NCI-H226 (cell line): Measurements from ENCODE around the gene RHCE.
A peak's percentile ranks its signal among the peaks of the same experiment; 100 is the strongest.
"Not testable (repeated sequence)": the region's sequence is repeated elsewhere in the genome, so short reads cannot be mapped to it uniquely, and the experiment has no call there.

Source experiments
- DNase-seq: peaks from one replicate; pipeline ENCODE4 v3.0.0-alpha.2; 2015

Gene RHCE

GRCh38 chr1:25420715-25421114 is at the start of gene RHCE:
Gene RHCE (minus strand): TSS chr1:25420825. CDS start chr1:25420786, 39 bp downstream.
- not testable (repeated sequence) for DNase-seq

GRCh38 chr1:25469177-25469576 is 48.6 kb upstream of the RHCE start:
- no peak for DNase-seq

- no peak for DNase-seq
Observed at GRCh38 chr1:25468033-25468432, 47.4 kb upstream of the RHCE start.

- no peak for DNase-seq
Observed at GRCh38 chr1:25467616-25468015, 47.0 kb upstream of the RHCE start.

- no peak for DNase-seq
Observed at GRCh38 chr1:25467193-25467592, 46.6 kb upstream of the RHCE start.

- no peak for DNase-seq
Observed at GRCh38 chr1:25462732-25463131, 42.1 kb upstream of the RHCE start.

- DNase-seq = no peak
Observed at GRCh38 chr1:25461849-25462248, 41.2 kb upstream of the RHCE start.

GRCh38 chr1:25460816-25461215 is 40.2 kb upstream of the RHCE start:
- not testable (repeated sequence) for DNase-seq

- no peak for DNase-seq
Observed at GRCh38 chr1:25460020-25460419, 39.4 kb upstream of the RHCE start.

- DNase-seq = no peak
Observed at GRCh38 chr1:25458541-25459298, 38.1 kb upstream of the RHCE start.

GRCh38 chr1:25456502-25456901 is 35.9 kb upstream of the RHCE start:
- no peak for DNase-seq

- no peak for DNase-seq
Observed at GRCh38 chr1:25451908-25452307, 31.3 kb upstream of the RHCE start.

- no peak for DNase-seq
Observed at GRCh38 chr1:25450891-25451290, 30.3 kb upstream of the RHCE start.

- no peak for DNase-seq
Observed at GRCh38 chr1:25447547-25447946, 26.9 kb upstream of the RHCE start.

- no peak for DNase-seq
Observed at GRCh38 chr1:25445993-25446538, 25.4 kb upstream of the RHCE start.

GRCh38 chr1:25444604-25445003 is 24.0 kb upstream of the RHCE start:
- DNase-seq = not testable (repeated sequence)

- DNase-seq = no peak
Observed at GRCh38 chr1:25443030-25443699, 22.5 kb upstream of the RHCE start.

- DNase-seq = peak; percentile 53
Observed at GRCh38 chr1:25442178-25442577, 21.6 kb upstream of the RHCE start.

- DNase-seq = no peak
Observed at GRCh38 chr1:25439287-25439686, 18.7 kb upstream of the RHCE start.

GRCh38 chr1:25437672-25438071 is 17.0 kb upstream of the RHCE start:
- no peak for DNase-seq

GRCh38 chr1:25435397-25436108 is 14.9 kb upstream of the RHCE start:
- no peak for DNase-seq

- DNase-seq = no peak
Observed at GRCh38 chr1:25433389-25434186, 13.0 kb upstream of the RHCE start.
